Parathyroid adenoma (tissue), 2 donors: ENCODE results near the gene TUFM.

ENCODE experiments used
- H2AFZ ChIP-seq: fragments of 300-600 bp; sonication (generic); one replicate; pipeline ENCODE4 v1.7.0; 2017; ENCODE audit warnings: antibody characterized with exemption, mild to moderate bottlenecking
- H3K27ac ChIP-seq: fragments of 300-600 bp; sonication (generic); one replicate; pipeline ENCODE4 v1.7.0; 2017
- H3K27me3 ChIP-seq: fragments of 300-600 bp; sonication (generic); one replicate; pipeline ENCODE4 v1.7.0; 2017; ENCODE audit warnings: low read length; ENCODE audit not compliant: control insufficient read depth, insufficient read depth
- H3K36me3 ChIP-seq: fragments of 300-600 bp; sonication (generic); one replicate; pipeline ENCODE4 v1.7.0; 2017; ENCODE audit warnings: low read length; ENCODE audit not compliant: control insufficient read depth, insufficient read depth
- H3K4me1 ChIP-seq: fragments of 300-600 bp; sonication (generic); one replicate; pipeline ENCODE4 v1.7.0; 2017; ENCODE audit warnings: control low read depth
- H3K4me2 ChIP-seq: fragments of 300-600 bp; sonication (generic); one replicate; pipeline ENCODE4 v1.7.0; 2017; ENCODE audit warnings: low read length
- H3K4me3 ChIP-seq: fragments of 300-600 bp; sonication (generic); one replicate; pipeline ENCODE4 v1.7.0; 2017; ENCODE audit warnings: low read depth, low read length
- H3K79me2 ChIP-seq: fragments of 300-600 bp; sonication (generic); one replicate; pipeline ENCODE4 v1.7.0; 2017; ENCODE audit warnings: control low read depth
- H3K9ac ChIP-seq: fragments of 300-600 bp; sonication (generic); one replicate; pipeline ENCODE4 v1.7.0; 2017; ENCODE audit warnings: mild to moderate bottlenecking
- H3K9me3 ChIP-seq: fragments of 300-600 bp; sonication (generic); one replicate; pipeline ENCODE4 v1.7.0; 2017; ENCODE audit warnings: low read length; ENCODE audit not compliant: control insufficient read depth
- CTCF ChIP-seq: fragments of 300-600 bp; sonication (generic); IDR thresholded peaks from one replicate; pipeline ENCODE4 v1.7.0; 2017; ENCODE audit warnings: antibody characterized with exemption, mild to moderate bottlenecking
- donor health status: primary hyperparathyroidism.

Gene TUFM

GRCh38 chr16:28875134-28876018 is 29.2 kb upstream of the TUFM start:
- Histone ChIP-seq H2AFZ (no peak overlapping the region), H3K79me2 (no peaks in the 10 kb centered on the region), H3K9me3 (no peaks in the 10 kb centered on the region), H3K4me3 (no peak overlapping the region), H3K27me3 (no peaks in the 10 kb centered on the region), H3K36me3 (no peaks in the 10 kb centered on the region), H3K27ac (no peak overlapping the region), H3K4me2 (no peak overlapping the region), H3K9ac (no peak overlapping the region), H3K4me1 (no peaks in the 10 kb centered on the region)
- no peak for TF ChIP-seq CTCF

GRCh38 chr16:28874406-28874805 is 28.3 kb upstream of the TUFM start:
- no peak overlapping the region for H3K9ac ChIP-seq
- no peaks in the 10 kb centered on the region for H3K27me3 ChIP-seq

GRCh38 chr16:28873543-28874201 is 27.5 kb upstream of the TUFM start:
- TF ChIP-seq CTCF: peak; percentile 61
- Histone ChIP-seq H3K36me3 (no peaks in the 10 kb centered on the region), H3K4me1 (no peaks in the 10 kb centered on the region), H3K79me2 (no peaks in the 10 kb centered on the region), H3K4me2 (no peak overlapping the region), H3K9me3 (no peaks in the 10 kb centered on the region), H3K27ac (no peak overlapping the region), H3K27me3 (no peaks in the 10 kb centered on the region), H3K9ac (no peak overlapping the region), H2AFZ (no peak overlapping the region), H3K4me3 (no peak overlapping the region)

More at GRCh38 chr16:28874406-28874805, 28.3 kb upstream of the TUFM start:
- Histone ChIP-seq H3K4me3 (no peak overlapping the region), H3K4me1 (no peaks in the 10 kb centered on the region), H3K27ac (no peak overlapping the region), H3K79me2 (no peaks in the 10 kb centered on the region), H3K36me3 (no peaks in the 10 kb centered on the region), H3K9me3 (no peaks in the 10 kb centered on the region), H3K4me2 (no peak overlapping the region), H2AFZ (no peak overlapping the region)
- TF ChIP-seq CTCF: no peak

GRCh38 chr16:28872952-28873351 is 26.8 kb upstream of the TUFM start:
- Histone ChIP-seq H3K27me3 (no peaks in the 10 kb centered on the region), H3K79me2 (no peaks in the 10 kb centered on the region), H2AFZ (no peak overlapping the region), H3K9me3 (no peaks in the 10 kb centered on the region), H3K4me3 (no peak overlapping the region), H3K9ac (no peak overlapping the region), H3K27ac (no peak overlapping the region), H3K4me1 (no peaks in the 10 kb centered on the region), H3K36me3 (no peaks in the 10 kb centered on the region), H3K4me2 (no peak overlapping the region)
- TF ChIP-seq CTCF: no peak
